Heart left ventricle (tissue), 13 donors: ENCODE measurements around the gene EMC1.
"Not testable (repeated sequence)": the region's sequence is repeated elsewhere in the genome, so short reads cannot be mapped to it uniquely, and the experiment has no call there.

ENCODE experiments used
- POLR2A ChIP-seq, 2 donors: fragments of 450-650 bp; IDR thresholded peaks; one replicate each; pipeline ENCODE4 v1.6.1; 2017; ENCODE audit warnings: antibody characterized with exemption in 2 of 2, mild to moderate bottlenecking in 2 of 2, moderate library complexity in 2 of 2
- TF ChIP-seq, protein P1 (sequence below), 12 donors: fragments of 200-600 bp; sonication (generic) in 4 of 12; IDR thresholded peaks; one replicate each; pipeline versions ENCODE4 v1.5.0 to v1.8.0; 2018 to 2022; ENCODE audit warnings: antibody characterized with exemption in 12 of 12, mild to moderate bottlenecking in 5 of 12
- donor health status: ischemic (EF 13 %, LVEDD 7.1; RV severe dilation, severe dysfunction).
- donor health status: DM: no; HTN: yes; CAD: no.
- donor health status: DM: no; HTN: no; CAD: no.
- donor health status: ischemic (EF 25% LVEDD 6.9; RV normal size, moderate dysfunction).
- donor health status: ischemic (EF 25% LVEDD 5.7; RV mildly dilated, moderate dysfunction).
- donor health status: ischemic (EF 35%, LVEDD 5.7; RV mildly dilated, moderate dysfunction).
- donor health status: nonischemic (EF 11% LVEDD 7.7; RV severe dilation, severe dysfunction).
- donor health status: DM: yes; HTN: yes; CAD: no.
- donor health status: PGD.
- donor health status: ischemic (EF 29% LVEDD 5.4; RV normal size, mild dysfunction).
- donor health status: nonischemic (EF 23%, LVEDD 6.1; RV moderate dilation, normal function).

- not testable (repeated sequence) for TF ChIP-seq POLR2A (IDR thresholded peaks at IDR 0.05)
- TF ChIP-seq, protein P1, sequence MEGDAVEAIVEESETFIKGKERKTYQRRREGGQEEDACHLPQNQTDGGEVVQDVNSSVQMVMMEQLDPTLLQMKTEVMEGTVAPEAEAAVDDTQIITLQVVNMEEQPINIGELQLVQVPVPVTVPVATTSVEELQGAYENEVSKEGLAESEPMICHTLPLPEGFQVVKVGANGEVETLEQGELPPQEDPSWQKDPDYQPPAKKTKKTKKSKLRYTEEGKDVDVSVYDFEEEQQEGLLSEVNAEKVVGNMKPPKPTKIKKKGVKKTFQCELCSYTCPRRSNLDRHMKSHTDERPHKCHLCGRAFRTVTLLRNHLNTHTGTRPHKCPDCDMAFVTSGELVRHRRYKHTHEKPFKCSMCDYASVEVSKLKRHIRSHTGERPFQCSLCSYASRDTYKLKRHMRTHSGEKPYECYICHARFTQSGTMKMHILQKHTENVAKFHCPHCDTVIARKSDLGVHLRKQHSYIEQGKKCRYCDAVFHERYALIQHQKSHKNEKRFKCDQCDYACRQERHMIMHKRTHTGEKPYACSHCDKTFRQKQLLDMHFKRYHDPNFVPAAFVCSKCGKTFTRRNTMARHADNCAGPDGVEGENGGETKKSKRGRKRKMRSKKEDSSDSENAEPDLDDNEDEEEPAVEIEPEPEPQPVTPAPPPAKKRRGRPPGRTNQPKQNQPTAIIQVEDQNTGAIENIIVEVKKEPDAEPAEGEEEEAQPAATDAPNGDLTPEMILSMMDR (IDR thresholded peaks at IDR 0.05): not testable (repeated sequence)
Observed at GRCh38 chr1:19273844-19274531, 22.7 kb upstream of the EMC1 start.
